Transverse colon (tissue), 4 donors: ENCODE results near the gene TYRP1.

Source experiments
- CTCF ChIP-seq, 5 experiments: fragments of 200-600 bp in 3 of 5; fragments of 450-650 bp in 2 of 5; sonication (generic) in 3 of 5; IDR thresholded peaks; 1 replicate in 2 of 5; 2 replicates in 3 of 5; pipeline ENCODE4 v1.5.1; 2016 to 2017; ENCODE audit warnings: antibody characterized with exemption in 5 of 5, inconsistent platforms in 3 of 5, mild to moderate bottlenecking in 2 of 5, moderate library complexity in 1 of 5
- POLR2A ChIP-seq: fragments of 450-650 bp; IDR thresholded peaks from one replicate; pipeline ENCODE4 v1.6.1; 2016; ENCODE audit warnings: antibody characterized with exemption, mild to moderate bottlenecking, moderate library complexity
- POLR2AphosphoS5 ChIP-seq, 3 donors: sonication (generic); formaldehyde crosslinking; IDR thresholded peaks; one replicate each; pipeline ENCODE4 v1.6.1; 2016; ENCODE audit warnings: antibody characterized with exemption in 3 of 3

GRCh38 chr9:12708562-12709298 is 15.5 kb downstream of the TYRP1 start:
- no peak for TF ChIP-seq CTCF (IDR thresholded peaks at IDR 0.05)
- TF ChIP-seq POLR2A, result no peak
- no peak for TF ChIP-seq POLR2AphosphoS5 (IDR thresholded peaks at IDR 0.05)
